ENCODE data around the gene IDH1.

- TF ChIP-seq LEF1 (IDR thresholded peaks at IDR 0.05; ENCODE audit: borderline replicate concordance) (no peak), SP1 (IDR thresholded peaks at IDR 0.05) (no peak), NFRKB (IDR thresholded peaks at IDR 0.05) (no peak), HDGF (IDR thresholded peaks at IDR 0.05; ENCODE audit: borderline replicate concordance) (no peak), SUZ12 (IDR thresholded peaks at IDR 0.05) (no peak), ZNF384 (IDR thresholded peaks at IDR 0.05) (no peak), FOXA1 (IDR thresholded peaks at IDR 0.05) (no peak), ELF4 (IDR thresholded peaks at IDR 0.05) (no peak), FOXM1 (IDR thresholded peaks at IDR 0.05; ENCODE audit: borderline replicate concordance) (no peak), BHLHE40 (IDR thresholded peaks at IDR 0.05; ENCODE audit: borderline replicate concordance) (no peak), CTBP1 (IDR thresholded peaks at IDR 0.05; ENCODE audit: borderline replicate concordance) (no peak)
Observed at GRCh38 chr2:208266553-208266893, 11.7 kb upstream of the IDH1 start.
